Inferior parietal cortex (tissue), 1 donor: Measurements from ENCODE around the gene SENP7.
"Not testable (repeated sequence)": the region's sequence is repeated elsewhere in the genome, so short reads cannot be mapped to it uniquely, and the experiment has no call there.

Experiments
- DNase-seq: peaks from one replicate; pipeline ENCODE4 v3.0.0-alpha.2; 2016; ENCODE audit errors: extremely low spot score

Gene SENP7

DNA sequence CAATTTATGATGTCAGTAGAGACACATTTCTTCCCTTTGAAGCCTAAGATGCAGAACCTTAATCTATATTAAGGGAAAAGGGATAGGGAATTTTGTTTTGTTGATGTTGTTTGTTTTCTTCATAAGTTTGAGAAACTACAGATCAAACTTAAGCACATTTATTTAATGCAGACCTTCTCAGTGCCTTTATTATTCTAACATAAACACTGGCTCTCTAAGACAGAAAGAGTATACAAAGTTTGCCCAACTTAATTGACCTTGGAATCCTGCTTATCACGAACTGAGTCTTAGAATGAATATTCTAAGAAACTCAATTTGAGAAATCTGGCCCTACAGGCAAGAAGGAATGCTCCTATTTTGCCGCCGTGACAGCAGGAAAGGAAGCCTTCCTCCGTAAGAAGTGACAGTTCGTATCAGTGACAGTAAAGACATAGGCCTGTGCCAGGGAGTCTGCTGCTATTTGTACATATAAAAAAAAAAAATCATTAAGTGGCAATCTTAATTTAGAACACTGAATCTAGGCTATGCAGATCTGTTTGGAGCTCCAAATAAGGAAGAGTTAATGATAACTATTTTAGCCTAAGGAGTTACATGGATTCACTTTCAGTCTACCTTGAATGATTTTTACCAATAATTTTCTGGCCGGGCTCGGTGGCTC, 183.9 kb downstream of the SENP7 start:
- DNase-seq, result no peak

DNA sequence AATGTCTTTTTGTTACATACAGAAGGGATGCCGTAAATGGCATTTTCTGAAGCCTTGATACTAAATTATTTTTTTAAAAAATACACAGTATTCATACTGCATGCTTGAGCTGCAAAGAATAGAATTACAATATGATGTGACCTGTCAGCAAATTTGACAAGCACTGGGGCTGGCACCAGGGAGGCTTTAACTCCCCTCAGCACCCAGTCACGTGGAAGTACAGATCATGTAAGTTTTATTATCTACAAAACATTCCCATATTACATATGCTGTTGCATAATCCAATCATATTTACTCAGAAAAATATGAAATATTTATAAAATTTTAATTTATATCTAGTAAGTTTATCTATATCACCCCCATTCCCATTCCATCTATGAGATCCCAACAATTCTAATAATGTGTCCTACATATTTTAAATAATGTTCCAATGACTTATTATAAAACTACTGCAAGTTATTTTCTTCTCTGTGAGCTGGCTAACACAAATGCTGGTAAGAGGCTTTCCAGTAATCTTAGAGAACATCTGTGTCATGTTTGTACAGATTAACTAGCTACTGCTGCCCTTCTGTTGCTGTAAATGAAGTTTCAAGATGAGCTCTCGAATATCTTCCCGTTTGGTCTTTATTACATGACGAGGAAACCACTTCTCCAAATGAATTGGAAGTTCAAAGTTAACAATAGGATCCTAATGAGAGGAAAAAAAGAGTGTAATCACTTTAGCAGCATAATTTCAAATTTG, 187.4 kb downstream of the SENP7 start:
- no peak for DNase-seq

DNA sequence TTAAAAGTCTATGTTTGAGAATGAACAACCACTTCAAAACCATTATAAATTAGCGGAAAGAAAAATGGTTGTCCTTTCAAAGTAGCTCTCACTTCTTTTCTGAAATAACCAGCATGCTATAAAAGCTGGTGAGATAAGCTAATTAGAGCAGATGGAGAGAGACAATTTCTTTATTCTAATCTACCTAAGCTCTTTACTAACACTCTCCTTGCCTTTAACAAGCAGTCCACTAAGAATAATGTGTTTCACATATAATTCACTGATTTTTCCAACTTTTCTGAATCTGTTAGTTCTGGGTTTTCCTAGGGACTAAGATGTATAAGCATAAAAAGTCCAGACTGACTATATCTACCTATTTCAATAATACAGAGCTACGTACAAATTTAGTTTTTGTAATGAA, 192.5 kb downstream of the SENP7 start, which contains the start of gene IMPG2:
TSS of gene IMPG2 (minus strand) at position 101 of the 400 bp plus-strand sequence. CDS start 203 bp downstream, outside the sequence.
- no peak for DNase-seq

DNA sequence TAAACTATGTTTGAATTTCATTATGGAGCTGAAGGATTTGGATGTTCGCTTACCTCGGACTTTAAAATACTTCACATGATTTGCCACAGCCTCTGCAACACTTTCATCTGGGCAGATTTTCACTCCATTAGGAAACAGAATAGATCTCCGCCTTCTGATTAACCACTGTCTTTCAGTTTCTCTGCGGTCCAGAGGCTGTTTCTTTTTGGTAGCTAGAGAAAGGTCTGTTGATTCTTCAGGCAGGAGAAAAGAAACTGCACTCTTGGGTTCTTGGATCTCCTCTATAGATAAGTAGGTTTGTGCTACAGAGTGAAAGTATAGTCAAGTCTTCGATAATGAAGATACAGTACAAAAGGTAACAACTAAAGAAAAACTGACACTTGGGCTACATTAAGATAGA, 193.5 kb downstream of the SENP7 start:
- DNase-seq, result no peak

DNA sequence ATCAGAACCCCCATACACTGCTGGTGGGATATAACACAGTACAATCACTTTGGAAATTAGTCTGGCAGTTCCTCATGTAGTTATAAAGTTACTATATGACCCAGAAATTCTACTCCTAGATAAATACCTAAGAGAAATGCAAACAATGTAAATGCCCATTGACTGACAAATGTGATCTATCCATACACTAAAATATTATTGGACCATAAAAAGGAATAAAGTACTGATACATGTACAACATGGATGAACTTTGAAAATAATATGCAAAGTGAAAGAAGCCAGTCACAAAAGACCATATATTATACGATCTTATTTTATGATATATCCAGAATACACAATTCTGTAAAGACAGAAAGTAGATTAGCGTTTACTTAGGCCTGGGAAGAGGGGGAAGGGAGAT, 200.5 kb downstream of the SENP7 start:
- no peak for DNase-seq

DNA sequence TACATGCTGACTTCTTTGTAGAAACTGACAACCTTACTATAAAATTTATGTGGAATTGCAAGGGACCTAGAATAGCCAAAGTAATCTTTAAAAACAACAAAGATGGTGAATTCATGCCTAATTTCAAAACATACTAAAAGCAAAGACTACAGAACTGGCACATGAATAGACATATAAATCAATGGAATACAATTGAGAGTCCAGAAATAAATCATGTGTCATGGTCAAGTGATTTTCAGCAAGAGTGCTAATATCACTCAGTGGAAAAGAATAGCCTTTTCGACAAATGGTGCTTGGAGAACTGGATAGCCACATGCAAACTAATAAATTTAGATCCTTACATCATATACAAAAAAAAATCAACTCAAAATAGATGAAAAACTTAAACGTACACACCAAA, 201.3 kb downstream of the SENP7 start:
- no peak for DNase-seq

DNA sequence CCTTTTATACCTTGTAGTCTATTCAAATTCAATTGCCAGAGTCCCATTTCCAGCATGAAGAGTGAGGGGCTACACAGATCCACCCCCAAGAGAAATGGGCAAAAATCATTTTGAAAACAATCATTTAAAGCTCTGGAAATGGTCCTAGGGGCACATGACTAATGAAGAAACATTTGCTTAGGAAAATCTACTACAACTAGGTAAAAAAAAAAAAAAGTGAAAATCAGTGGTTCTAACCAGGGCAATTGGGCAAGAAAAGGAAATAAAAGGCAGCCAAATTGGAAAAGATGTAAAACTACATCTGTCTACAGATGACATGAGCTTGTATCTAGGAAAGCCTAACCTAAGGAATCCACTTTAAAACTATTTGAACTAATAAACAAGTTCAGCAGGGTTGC, 202.0 kb downstream of the SENP7 start:
- DNase-seq, result no peak

DNA sequence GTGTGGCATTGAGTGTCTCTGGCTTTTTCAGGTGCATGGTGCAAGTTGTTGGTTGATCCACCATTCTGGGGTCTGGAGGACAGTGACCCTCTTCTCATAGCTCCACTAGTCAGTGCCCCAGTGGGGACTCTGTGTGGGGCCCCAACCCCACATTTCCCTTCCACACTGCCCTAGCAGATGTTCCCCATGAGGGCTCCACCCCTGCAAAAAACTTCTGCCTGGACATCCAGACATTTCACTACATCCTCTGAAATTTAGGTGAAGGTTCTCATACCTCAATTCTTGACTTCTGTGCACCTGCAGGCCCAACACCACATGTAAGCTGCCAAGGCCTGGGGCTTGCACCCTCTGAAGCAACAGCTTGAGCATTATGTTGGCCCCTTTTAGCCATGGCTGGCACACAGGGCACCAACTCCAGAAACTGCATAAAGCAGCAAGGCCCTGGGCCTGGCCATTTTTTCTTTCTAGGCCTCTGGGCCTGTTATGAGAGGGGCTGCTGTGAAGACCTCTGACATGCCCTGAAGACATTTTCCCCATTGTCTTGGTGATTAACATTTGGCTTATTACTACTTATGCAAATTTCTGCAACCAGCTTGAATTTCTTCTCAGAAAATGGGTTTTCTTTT, 204.8 kb downstream of the SENP7 start:
- DNase-seq, result not testable (repeated sequence)

DNA sequence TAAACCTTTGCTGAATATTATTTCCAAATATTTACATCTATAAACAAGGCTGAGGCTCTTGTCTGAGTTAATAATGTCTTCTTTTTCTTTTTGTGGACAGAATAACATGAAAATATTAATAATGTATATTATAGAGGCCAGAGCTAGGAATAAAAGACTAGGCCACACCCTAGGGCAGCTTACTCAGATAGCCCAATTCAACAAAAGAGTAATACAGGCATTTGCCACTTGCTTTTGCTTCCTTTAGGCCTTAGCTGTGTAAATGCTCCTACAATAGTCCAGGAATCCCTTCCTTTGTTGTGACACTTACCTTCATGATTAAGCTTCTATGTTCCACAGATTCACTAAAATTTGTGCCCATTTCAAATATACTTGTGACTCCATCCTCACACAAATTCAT, 209.2 kb downstream of the SENP7 start:
- DNase-seq, result no peak

DNA sequence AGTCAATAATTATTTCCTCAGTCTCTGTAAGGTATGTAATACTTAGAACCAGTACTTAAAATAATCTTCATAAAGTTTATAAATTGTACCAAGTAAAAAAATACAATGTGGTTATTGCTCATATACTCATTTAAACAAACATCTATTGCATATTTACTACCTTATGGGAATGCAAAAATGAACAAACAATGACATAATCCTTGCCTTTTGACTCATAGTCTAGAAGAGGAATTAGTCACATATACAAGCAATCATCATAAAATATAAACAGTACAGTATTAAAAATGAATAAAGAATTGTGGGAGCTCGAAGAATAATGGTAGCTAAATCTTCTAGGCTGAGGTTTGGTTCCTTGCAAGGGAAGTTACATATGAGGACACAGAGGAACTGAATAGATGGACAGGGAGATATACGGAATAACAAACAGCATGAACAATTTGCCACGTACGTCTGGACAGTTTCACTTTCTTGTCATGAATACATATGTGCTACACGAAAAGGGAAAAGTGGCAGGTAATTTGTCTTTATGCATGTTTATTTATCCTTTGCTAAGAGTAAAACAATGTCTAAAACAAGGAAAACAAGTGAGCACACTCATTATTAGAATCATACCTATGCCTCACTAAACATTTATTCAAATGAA, 209.8 kb downstream of the SENP7 start:
- no peak for DNase-seq

DNA sequence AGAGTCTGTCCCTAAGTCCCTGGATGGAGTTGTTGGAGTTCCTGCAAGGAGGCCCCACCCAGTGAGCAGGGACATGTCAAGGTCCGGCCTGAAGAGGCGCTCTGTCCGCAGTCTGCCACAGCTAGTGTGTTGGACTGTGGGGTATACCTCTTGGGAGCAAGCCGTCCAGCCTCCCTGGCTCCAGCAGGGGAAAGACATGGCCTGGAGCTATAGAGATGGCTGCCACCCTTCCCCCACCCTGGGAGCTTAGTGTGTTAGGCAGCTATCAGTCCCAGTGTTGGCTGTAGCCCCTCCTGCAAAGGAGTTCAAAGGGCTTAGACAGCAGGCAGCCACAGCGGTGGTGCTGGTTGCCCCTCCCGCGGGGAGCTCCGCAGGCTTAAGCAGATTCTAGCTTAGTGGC, 212.9 kb downstream of the SENP7 start:
- DNase-seq, result no peak

DNA sequence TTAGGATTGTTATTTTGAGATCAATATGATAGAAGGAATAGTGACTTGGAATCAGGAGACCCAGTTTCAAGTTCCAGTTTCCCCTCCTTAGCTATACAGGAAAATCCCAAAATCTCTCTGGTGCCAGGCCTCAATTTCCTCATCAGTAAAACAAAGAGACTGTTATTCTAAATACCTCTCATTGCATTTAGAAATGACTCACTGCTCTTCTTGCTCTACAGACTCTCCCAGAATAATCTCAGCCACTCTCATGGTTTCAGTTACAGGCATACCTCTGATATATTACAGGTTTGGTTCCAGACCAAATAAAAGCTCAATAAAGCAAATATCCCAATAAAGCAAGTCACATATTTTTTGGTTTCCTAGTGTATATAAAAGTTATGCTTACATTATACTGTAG, 221.0 kb downstream of the SENP7 start:
- DNase-seq, result no peak

DNA sequence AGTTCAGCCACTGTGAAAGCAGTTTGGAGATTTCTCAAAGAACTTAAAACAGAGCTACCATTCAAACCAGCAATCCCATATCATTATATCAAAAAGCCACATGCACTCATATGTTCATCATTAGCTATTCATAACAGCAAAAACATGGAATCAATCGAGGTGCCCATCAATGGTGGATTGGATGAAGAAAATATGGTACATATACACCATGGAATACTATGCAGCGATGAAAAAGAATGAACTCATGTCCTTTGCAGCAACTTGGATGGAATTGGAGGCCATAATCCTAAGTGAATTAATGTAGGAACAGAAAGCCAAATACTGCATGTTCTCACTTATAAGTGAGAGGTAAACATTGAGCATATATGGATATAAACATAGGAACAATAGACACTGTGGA, 224.7 kb downstream of the SENP7 start:
- DNase-seq, result no peak

DNA sequence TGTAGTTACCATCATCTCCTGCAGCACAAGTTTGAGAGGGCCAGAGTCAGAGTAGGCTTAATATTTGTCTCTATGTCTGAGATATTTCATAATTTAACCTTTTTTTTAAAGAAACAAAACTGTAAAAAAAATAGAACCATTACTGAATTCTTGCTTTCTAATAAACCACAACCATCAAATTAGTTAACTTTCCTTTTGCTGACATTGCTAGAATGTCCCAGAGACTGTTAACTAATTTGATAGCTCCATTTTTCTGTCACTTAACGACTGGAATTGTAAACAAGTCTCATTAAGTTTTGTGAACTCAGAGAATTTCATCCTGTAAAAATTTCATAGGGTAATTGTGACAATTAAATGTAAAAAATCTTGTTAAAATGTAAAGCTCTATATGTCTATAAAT, 228.3 kb downstream of the SENP7 start:
- no peak for DNase-seq

DNA sequence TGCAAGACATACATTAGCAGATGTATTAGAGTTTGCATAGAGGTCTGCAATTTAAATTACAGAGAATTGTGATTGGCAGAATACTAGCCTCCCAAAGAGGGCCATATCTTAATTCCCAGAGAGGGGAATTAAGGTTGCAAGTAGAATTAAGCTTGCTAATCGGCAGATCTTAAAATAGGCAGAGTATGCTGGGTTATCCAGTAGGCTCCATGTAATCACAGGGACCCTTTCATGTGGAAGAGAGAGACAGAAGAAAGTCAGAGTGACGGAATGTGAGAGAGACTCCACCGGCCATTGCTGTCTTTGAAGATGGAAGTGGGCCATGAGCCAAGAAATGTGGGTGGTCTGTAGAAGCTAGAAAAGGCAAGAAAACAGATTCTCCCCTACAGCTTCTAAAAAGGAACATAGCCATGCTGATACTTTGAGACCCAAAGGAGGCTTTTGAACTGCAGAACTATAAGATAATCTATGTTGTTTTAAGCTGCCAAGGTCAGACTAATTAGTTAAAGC, 231.4 kb downstream of the SENP7 start:
- no peak for DNase-seq

DNA sequence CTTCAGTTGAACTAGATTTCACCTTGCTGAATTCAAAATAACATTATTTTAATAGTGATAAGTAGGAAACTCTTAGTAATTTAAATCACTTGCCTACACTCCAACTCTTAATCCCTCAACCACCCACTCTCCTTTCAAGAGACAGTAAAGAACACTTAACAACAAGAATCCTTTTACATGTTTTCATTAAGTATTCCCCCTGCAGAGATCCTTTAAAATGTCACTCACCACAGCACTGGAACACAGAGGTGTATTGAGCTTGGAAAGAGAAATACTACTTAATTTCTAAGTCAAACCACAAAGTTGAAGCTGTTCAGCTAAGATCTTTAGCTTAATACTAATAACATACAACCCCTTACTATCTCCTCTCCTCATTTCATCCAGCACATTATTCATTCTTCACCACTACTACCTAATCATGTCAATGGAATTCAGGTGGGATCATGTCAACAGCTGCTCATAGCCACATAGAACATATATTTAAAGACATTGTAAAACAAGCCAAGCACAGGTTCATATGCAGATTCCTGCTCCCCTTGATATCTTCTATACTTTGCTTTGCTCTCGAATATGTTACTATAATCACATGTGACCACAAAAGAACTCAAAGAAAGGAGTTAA, 233.1 kb downstream of the SENP7 start:
- no peak for DNase-seq

DNA sequence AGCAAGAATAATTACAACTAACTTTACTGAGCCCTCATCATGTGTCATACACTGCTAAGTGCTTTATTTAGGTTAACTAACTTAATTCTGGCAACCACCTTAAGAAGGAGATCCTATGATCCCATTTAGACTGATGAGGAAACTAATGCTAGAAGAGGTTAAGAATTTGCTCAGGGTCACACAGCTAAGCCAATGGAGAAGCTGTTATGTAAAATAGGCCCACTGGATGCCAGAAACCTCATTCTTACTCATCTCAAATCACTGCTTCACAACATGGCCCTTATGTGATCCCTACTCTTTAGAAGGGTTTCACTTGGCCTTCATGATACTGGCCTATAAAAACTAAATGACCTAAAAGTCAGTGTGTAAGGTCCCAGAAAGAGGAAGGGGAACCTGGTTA, 233.8 kb downstream of the SENP7 start:
- DNase-seq, result no peak

DNA sequence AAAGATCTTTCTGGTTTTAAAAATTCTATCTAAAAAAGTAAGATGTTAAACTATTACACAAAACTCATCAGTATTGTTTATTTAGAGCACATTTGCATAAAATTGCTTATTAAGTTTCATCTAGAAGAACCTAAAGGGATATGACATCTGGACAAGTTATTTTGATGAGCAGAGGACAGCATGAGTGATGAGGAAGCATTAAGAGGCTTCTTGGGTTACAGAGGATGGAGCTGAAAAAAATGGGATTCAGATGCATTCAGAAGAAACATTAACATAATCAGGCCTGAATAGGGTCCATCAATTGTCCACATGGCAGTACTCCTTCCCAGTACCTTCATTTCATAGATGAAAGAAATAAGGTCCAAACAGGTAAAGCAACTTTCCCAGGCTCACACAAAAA, 234.3 kb downstream of the SENP7 start:
- no peak for DNase-seq
